Midbrain (tissue), 1 donor: ENCODE results near the gene NUDT12.

ENCODE experiments used
- DNase-seq: peaks from one replicate; lab custom pipeline; 2025; lab: John Stamatoyannopoulos, UW

Gene NUDT12

DNA sequence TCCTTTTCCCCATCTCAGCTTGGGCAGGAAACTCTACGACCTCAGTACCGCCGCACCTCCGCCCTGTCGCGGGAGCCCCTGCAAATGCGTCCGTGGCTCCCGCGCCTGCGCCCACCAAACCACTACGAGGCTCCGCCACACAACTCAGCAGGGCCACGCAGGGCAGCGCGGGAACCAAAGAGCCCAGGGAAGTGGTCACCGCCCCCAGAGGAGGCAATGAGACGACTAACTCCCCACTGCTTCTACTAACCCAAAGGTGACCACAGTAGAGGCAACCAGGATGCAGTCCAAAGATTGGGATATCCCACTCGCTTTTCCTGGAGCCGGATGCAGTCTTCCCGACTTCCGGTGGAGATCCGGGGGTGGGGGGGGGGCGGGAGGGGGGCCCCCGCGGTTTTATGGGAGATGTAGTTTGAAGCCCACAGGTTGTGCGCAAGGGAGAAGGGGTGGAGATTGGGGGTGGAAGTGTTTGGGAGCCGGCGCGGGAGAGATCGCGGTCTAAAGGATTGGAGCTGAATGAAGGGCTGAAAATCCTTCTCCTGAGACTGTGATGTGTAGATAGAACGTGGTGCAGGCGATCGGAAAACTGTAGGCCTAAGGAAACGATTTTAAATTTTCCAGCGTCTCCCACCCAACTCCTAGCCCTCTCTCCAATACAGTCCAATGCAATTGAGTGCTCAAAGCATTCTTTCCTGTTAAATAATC is at the start of gene NUDT12:
Gene NUDT12, minus strand, starts transcription at position 337 of the 705 bp plus-strand sequence. CDS start 2,541 bp downstream, outside the sequence.
- DNase-seq, result peak; percentile 87

DNA sequence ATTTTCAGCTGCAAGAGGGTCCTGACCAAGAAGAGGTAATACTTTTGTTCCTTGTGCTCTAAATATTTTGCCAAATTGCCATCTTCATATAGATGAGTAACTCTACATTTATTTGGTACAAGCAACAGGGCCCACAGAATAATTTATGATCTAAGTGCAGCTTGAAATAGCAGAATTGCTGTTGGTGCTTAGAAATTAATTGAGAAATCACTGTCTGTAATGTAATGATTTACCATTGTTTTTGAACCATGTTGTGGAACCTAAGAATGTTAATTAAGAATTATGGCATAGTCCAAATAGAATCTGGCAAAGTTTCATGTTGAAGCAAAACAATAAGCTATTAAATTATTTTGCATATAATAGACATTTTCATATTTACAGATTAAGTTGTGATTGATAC is 44.8 kb upstream of the NUDT12 start:
- no peak for DNase-seq

DNA sequence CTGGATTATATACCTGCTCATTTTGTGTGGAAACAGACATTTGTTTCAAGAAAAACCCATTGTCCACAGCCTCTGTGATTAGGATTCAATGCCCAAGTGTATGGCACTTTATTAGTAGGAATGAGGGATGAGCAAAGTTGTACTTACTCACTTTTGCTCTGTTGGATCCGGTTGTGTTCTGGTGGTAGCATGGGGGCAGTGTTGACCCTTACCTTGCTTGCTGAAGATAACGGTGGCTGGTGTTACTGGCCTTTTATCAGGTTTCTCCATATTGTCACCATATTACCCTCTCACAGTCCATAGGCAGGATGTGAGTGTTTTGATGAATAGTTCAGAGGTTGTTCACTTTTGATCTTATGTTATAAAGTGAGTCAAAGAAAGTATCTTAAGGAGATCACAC is 42.7 kb upstream of the NUDT12 start:
- no peak for DNase-seq

GRCh38 chr5:103602438-103602837 is 39.8 kb upstream of the NUDT12 start:
- DNase-seq, result no peak

- DNase-seq, result no peak
Observed at GRCh38 chr5:103601314-103601713, 38.7 kb upstream of the NUDT12 start.

DNA sequence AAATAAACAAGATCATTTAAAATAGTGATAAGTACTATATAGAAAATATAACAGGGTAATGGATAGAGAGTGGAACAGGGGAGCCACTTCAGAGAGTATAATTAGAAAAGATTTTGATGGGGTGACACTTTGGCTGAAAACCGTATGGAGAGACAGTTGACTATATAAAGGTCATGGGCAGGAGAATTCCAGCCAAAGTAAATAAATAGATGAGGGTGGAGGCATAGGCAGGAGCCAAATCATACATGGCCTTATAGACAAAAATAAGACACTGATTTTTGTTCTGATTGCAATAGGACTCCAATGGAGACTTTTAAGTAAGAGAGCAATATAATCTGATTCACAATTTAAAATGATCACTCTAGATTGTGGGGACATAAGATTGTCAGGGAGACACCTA is 37.5 kb upstream of the NUDT12 start:
- DNase-seq, result no peak

DNA sequence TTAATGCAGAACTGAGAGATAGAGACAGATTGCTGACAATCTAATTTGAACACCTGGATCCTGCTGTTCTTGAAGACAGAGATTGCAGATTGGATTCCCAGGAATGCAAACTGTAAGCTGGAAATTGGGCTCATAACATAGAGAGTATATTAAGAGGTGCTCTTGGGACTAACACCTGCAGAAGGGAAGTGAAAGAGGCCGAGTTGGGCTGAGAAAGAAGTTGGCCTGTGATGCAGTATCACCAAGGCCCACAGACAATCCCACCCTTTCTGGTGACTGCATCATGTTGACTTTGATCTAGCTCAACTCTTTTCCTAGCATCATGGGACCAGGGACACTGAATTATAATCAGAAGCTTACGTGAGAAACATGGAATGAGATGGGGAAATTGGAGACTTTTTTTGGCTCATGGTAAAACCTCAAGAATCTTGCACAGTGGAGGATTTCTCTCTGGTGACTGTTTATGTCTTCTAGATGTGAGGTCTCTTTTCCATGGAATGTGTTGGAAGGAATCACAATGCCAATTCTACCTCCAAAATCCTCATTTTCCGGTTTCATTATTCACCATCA is 36.5 kb upstream of the NUDT12 start:
- DNase-seq, result no peak

DNA sequence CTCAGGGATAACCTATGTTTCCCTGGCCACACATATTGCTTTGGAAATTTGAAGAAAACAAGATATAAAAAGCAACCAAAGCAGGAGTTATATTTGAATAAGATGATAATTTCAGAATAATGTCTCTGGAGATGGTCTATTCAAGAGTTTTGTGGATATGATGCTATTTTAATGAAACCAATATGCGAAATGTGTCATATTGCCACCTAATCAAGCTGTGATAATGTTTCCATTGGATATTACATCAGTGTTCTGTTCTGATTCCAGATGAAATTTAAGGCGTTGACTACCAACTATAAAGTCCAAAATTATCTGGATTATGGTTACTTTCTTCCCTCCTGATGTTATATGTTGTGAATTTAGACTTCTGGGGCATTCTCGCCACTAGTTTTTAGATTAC is 27.6 kb upstream of the NUDT12 start:
- no peak for DNase-seq

- no peak for DNase-seq
Observed at GRCh38 chr5:103589776-103590175, 27.2 kb upstream of the NUDT12 start.

- DNase-seq, result no peak
Observed at GRCh38 chr5:103589357-103589756, 26.8 kb upstream of the NUDT12 start.

GRCh38 chr5:103587185-103587748 is 24.7 kb upstream of the NUDT12 start:
- DNase-seq, result peak; percentile 45

DNA sequence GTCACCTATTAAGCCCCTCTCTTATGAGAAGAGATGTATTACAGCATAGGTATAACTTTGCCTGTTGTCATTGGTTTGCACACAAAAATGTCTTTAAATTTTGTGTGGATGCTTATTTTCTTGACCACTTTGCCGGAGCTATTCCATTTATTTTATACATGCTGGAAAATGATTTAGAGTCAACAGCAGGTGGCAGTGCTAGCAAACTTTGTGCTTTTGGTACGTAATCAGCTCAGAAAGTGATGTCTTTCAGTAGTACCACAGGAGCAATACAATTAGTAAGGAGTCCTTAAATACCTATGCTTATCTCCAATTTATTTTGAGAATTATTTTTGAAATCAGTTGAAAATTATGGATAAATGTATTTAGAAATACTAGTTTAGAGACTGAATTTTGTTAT is 19.8 kb upstream of the NUDT12 start:
- DNase-seq, result peak; percentile 58

DNA sequence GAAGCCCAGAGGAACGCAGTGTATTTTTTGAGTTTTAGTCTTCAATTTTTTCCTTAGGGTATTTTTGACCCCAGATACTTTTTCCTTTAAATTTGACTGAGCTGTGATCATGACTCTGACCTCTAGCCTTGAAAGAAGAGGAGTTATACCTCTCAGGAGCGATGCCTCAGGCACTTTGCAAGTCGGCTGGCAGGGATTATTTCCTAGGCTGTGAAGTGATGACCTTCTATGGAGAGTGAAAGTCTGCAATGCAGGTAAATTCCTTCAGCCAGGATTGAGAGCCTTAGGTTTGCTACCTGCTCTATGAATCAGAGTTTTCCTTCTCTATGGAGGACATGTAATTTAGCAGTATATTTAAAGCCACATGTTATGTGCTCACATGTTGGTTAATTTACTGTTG is 10.8 kb upstream of the NUDT12 start:
- no peak for DNase-seq

- no peak for DNase-seq
Observed at GRCh38 chr5:103572454-103572853, 9.9 kb upstream of the NUDT12 start.

DNA sequence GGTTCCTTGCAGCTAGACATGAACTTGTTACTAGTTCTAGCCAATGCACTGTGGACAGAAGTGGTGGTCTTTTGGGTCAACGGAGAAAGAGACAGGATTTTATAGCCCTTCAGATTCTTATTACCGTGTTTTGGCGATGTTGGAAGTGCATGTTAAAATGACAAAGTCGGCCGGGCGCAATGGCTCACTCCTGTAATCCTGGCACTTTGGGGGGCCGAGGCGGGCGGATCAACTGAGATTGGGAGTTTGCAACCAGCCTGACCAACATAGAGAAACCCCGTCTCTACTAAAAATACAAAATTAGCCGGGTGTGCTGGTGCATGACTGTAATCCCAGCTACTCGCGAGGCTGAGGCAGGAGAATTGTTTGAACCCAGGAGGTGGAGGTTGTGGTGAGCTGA is 9.1 kb upstream of the NUDT12 start:
- DNase-seq, result no peak

GRCh38 chr5:103569313-103570060 is 6.9 kb upstream of the NUDT12 start:
- DNase-seq, result no peak

GRCh38 chr5:103565719-103566118 is 3.1 kb upstream of the NUDT12 start:
- no peak for DNase-seq

DNA sequence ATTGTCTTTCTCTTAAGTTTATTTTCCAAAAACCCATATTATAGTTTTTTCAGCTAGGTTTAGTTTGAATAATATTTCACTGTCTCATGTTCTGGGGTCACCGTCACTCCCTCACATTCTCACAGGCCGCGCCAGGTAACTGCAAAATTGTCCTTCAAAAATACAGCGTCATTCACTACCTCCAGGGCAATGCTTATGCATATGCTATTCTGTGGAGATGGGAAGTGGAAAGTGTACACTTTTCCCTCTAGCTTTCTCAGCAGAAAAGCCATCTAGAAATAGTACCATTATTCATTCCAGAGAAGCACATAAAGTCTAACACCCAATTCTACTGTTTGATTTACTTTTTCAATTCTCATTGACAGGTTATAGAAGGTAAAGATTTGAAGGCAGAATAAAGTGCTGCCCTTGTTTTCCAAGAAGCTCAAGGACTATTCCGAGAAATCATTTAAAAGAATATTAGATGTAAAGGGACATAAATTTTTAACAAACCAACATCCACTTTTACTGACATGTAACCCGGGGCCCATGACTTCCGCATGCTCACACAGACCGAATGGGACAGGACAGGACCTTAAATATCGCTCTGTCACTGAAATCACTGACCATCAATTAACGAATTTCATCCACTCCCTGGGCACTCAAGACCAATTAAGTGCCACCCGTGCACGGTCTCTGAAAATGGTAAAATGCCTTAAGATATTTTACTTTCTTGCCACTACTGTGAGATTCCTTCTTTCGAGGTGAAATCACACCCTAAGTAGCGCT is 720 bp downstream of the NUDT12 start:
- no peak for DNase-seq

DNA sequence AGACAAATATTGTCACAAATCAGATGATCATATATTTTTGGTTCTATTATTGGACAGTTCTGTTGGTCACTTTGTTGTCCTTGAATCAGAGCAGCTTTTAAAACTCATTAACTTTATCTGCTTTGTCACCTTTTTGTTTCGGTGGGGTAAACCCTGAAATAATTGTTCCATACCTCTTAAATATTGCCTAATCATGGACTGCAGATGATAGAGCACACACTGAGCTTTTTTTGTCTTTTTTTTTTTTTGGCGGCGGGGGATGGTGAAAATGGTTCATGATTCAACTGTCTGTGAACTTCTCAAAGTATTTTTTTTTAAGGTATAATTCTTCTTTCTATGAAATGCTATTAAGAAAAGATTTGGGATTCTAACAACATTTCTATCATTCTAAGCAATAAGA is 1.8 kb downstream of the NUDT12 start:
- no peak for DNase-seq

DNA sequence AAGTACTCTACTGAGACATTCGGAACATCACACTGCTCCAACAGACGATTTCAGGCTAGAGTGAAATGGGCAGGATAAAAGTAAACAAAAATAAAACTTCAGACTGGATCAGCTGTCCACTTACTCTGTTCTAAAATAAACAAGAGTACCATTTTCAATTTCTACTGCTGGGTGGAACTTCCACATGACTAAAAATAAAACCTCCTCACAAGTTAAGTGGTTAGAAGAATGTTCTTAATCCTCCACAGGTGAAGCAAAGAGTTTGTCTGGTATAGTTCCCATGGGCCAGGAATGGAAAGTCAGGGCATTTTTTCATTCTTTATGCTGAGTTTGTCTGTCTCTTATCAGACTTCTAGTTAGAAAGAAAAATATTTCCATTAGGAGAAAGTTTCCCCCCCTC is 15.7 kb downstream of the NUDT12 start:
- DNase-seq, result no peak

DNA sequence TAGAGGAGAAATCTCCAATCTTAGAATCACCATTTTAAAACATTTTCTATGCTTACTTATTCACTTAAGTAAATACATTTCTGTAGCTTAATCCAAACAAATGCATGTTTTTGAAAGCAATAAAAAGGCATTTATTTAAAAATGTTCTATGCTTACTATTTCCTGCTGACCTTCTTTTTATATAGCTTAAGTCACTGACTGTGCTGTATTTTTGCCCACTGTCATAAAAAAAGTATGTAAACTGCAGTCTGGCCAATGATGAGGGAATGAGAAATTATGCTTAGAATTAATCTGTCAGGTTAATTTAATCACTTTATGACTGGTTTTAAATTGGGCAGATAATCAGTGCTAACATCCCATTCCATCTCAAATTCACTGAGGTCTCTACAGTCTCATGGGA is 20.1 kb downstream of the NUDT12 start:
- DNase-seq, result no peak

- no peak for DNase-seq
Observed at GRCh38 chr5:103541569-103541968, 21.0 kb downstream of the NUDT12 start.
